GM21528 (cell line): ENCODE results near the gene ENTPD7.
"Not testable (repeated sequence)": the region's sequence is repeated elsewhere in the genome, so short reads cannot be mapped to it uniquely, and the experiment has no call there.

Experiments used
- ATAC-seq: cut with Tn5 transposase; IDR thresholded peaks from one replicate; pipeline ENCODE4 v1.9.1; 2021; ENCODE audit warnings: mild to moderate bottlenecking, moderate library complexity; ENCODE audit not compliant: unreplicated experiment, low FRiP score

The ENTPD7 gene

DNA sequence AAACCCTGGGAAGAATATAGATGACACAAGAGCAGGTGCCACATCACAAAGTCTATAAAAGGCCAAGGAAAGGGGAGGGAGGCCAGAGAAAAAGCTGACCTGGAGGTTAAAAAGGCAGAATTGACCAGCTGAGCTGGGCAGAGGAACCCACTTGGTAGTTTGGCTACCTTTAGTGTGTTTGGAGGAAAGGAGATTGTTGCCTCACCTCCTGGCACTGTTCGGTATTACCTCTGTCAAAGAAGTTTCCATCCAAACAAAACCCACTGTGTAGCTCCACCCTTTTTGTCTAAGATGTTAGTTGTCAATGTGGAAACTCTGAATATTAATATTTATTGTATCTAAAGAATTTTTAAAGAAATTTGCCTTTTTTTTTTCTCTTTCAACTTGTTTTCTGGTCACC lies 23.4 kb downstream of the ENTPD7 start:
- ATAC-seq, result no peak

GRCh38 chr10:99685597-99685967 lies 26.3 kb downstream of the ENTPD7 start:
- peak; percentile 92 for ATAC-seq

- ATAC-seq, result no peak
Measured at GRCh38 chr10:99689461-99689860, 30.2 kb downstream of the ENTPD7 start.

DNA sequence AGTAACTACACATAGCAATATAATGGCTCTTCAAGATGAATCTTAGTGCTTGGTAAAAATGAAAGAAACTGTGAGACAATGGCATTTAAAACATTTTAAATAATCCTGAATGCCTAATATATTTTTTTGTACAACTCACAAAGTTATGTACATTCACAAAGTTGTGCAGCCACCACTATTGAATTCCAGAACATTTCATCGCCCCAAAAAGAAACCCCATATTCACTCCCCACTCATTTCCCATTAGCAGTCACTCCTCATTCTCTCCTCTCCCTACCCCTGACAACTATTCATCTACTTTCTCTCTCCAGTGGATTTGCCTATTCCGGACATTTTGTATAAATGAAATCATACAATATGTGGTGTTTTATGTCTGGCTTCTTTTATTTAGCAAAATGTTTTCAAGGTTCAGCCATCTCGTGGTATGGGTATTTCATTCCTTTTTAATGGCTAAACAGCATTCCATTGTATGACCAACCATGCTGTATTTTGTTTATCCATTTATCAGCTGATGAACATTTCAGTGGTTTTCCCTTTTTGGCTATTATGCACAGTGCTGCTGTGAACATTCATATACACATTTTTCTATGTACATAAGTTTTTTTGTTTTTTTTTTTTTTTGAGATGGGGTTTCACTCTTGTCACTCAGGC lies 34.7 kb downstream of the ENTPD7 start:
- ATAC-seq, result no peak

DNA sequence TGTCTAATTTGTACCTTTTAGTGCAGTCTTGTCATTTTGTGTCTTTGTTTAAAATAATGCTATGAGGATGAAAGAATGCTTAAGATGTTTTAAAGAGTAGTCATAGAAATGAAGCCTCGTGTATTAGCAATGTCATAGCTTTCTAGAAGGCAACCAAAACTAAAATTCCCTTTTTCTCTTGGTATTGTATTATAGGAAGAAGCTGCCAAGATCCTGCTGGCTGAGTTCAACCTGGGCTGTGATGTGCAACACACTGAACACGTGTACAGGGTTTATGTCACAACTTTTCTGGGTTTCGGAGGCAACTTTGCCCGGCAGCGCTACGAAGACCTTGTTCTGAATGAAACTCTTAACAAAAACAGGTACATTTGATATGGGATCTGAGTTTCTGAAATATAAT lies 36.5 kb downstream of the ENTPD7 start:
- ATAC-seq, result no peak

- no peak for ATAC-seq
Measured at GRCh38 chr10:99698504-99699080, 39.3 kb downstream of the ENTPD7 start.

DNA sequence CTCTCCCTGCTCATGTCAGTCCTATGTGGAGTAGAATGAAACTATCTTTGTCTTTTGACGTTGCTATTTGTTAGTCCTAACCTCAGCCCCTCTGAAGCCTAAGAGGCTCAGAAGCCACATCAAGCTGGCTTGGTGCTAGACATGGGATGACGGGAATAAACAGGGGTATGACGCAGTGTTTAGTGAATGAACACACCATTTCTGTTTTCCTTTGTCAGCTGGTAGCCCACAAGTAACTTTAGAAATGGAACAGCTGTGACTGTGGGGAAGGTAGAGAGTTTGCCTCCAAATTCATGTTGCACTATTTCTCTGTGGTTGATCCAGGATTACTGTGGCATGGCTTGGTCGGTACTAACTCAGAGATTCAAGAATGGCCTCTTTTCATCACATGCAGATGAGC lies 41.3 kb downstream of the ENTPD7 start:
- no peak for ATAC-seq

GRCh38 chr10:99708428-99709012 lies 49.2 kb downstream of the ENTPD7 start:
- no peak for ATAC-seq

DNA sequence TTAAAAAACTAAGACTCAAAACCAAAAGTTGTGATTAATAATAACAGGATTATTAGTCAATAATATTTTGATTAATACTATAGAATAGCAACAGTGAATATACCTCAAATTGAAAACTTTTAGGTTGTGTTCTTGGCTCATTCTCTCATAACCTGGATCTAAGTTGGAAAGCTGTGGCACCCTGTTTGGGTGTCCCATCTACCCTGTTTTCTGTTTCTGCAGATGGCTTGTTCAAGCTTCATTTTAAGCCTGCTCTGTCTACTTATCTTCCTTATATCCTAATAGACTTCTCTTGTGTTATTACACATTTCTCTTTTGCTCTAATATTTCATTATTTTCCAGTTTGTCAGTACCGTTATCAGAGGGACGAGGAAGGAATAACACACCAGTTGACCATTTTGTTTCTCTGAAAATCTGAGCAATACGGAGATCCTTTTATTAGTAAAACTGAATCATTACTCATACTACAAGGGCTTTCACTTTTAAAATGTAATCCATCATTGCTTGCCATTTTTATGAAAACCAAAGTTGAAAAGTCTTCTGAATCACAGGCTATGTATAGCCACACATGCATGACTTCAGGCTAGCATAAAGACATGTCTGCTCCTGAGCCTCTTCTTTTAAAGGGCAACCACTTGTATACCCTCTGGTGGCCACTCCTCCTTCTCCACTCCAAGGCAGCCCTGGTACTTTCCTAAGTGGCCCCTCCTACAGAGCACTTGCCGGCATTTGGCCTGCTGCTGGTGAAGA lies 50.3 kb downstream of the ENTPD7 start:
- no peak for ATAC-seq

- no peak for ATAC-seq
Measured at GRCh38 chr10:99711129-99711719, 51.9 kb downstream of the ENTPD7 start.

DNA sequence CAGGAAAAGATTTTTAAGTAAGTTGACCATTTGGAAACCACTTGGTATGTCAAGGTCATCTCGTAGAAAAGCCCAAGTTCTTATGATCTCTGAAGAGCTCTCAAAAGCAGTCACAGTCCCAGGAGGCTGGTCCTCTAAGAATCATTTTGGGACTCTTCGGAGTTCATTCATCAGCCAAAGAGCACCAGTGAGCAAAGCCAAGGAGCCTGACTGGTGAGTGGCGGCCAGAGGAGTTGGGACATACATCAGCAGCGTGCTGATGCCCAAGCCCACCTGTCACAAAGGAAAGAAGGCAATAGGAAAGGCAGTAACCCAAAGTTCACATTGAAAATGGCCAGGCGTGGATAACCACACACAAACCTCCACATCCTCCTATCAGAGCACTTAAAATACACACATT lies 55.1 kb downstream of the ENTPD7 start:
- no peak for ATAC-seq

DNA sequence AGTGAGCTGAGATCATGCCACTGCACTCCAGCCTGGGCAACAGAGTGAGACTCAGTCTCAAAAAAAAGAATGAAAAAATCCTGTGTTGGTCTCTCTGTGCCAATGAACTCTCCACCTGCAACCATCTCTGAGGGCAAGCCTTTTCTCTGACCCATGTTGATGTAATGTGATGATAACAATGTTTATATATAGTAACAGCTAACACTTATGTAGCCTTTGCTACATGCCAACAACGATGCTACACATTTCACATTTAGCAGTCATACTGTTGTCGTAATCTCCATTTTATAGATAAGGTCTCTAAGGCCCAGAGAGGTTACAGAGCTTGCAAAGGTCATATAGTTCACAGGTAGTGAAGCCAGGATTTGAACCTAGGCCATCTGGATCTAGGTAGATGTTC lies 61.1 kb downstream of the ENTPD7 start:
- ATAC-seq, result no peak

DNA sequence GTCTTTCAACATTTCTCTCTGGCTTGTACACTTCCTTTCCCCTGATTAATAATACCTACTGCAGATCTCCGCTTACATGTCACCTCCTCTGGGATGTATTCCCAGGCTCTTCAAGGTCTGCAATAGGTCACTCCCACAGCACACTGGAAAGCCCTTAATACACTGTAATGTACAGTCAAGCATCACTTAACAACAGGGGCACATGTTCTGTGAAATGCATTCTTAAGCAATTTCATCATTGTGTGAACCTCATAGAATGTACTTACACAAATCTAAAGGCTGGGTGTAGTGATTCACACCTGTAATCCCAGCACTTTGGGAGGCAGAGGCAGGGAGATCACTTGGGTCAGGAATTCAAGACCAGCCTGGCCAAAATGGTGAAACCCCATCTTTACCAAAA lies 70.7 kb downstream of the ENTPD7 start:
- no peak for ATAC-seq

DNA sequence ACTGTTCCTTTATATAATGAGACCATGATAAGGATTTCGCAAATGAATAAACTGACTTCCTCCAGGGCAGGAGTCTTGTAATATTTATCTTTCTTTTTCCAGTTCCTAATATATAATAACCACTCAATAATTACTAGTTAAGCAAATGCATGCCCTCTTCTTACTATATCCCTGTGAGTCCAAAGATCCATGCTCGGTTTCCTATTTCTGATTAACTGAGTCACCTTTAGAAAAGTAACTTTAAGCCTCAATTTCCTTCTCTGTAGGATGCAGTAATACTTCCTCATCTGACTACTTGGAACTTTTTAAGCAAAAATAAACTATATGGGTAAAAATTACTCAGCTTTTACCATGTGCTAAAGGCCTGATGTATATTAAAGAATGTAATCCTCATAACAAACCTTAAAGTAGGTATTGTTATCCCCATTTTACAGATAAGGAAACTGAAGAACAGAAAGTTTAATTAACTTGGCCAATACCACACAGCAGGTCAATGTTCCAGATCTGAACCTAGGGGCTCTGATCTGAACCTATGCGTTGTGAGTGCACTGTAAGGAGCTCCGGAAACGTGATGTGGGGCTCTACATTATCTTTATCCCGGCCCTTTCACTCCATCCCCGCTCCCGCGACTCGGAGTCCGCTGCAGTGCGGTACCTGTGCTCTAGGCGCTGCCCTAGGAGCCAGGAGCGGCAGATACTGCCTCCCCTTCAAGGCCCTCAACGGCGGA lies 72.2 kb downstream of the ENTPD7 start:
- ATAC-seq, result peak; percentile 39

GRCh38 chr10:99732033-99732842 lies 72.9 kb downstream of the ENTPD7 start, which contains the start of the genes COX15 and CUTC:
Gene COX15, minus strand, starts transcription at chr10:99732127. Its CDS starts 78 bp downstream, at chr10:99732049.
Gene CUTC, plus strand, starts transcription at chr10:99732234. Its CDS starts 115 bp downstream, at chr10:99732349.
- peak; percentile 84 for ATAC-seq

DNA sequence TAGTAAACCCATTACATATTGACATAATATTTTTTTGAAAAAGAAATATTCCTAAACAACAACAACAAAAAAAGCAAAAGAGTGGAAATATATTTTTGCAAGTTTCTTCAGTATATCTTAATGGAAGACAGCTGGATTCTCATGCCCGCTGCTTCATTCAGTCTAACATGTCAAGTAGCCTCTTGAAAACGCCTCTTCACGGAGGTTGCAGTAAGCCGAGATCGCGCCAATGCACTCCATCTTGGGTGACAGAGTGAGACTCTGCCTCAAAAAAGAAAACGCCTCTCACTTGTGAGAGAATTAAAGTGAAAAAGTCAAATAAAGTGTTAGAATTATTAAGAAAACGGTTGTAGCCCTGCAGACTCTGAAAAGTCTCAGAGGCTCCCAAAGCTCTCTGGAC lies 74.1 kb downstream of the ENTPD7 start:
- no peak for ATAC-seq

GRCh38 chr10:99734111-99734510 lies 74.8 kb downstream of the ENTPD7 start:
- ATAC-seq, result not testable (repeated sequence)

GRCh38 chr10:99740260-99740659 lies 81.0 kb downstream of the ENTPD7 start:
- ATAC-seq, result no peak

GRCh38 chr10:99740933-99741559 lies 81.7 kb downstream of the ENTPD7 start:
- no peak for ATAC-seq
